ENCODE measurements around the gene ABHD5. TPM values are rescaled to one million over a fixed set of nuclear protein-coding genes. Genes with fewer than 3 reads are reported as not detected.

The ABHD5 gene
- total and polyA plus RNA-seq, 2 of the 13 experiments (the other 11 are each of a cell fraction or from before 2014, with no cell fraction given) = 4.5 to 13.3 TPM

- Histone ChIP-seq H3K4me2 (ENCODE audit: low read depth, low read length) (no peak overlapping the region), H4K20me1 (ENCODE audit: insufficient read depth, low read length) (no peaks in the 10 kb centered on the region), H2AFZ (ENCODE audit: low read length) (no peak overlapping the region), H3K36me3 (replicated peaks in 1 of 2; ENCODE audit: control insufficient read depth in 1 of 2, insufficient read depth in 2 of 2, low read length in 2 of 2) (peaks cover 0 to 9% of the 10 kb centered on the region in 2 experiments; a peak in 1 of 5 replicates), H3K27ac (ENCODE audit: extremely low read length, insufficient read depth, low read length) (no peak overlapping the region), H3K4me1 (ENCODE audit: insufficient read depth, low read length) (no peaks in the 10 kb centered on the region), H3K9ac (ENCODE audit: insufficient read depth, low read depth, low read length) (no peak overlapping the region), H3K9me3 (ENCODE audit: low read length) (no peaks in the 10 kb centered on the region), H3K27me3 (ENCODE audit: control insufficient read depth in 1 of 2, insufficient read depth in 2 of 2, low read length in 2 of 2) (no peaks in the 10 kb centered on the region), H3K79me2 (ENCODE audit: insufficient read depth, low read length) (no peaks in the 10 kb centered on the region), H3K4me3 (replicated peaks in 1 of 3; ENCODE audit: insufficient read depth in 1 of 3, low read depth in 2 of 3, low read length in 3 of 3) (no peak overlapping the region)
- FAIRE-seq (no peak), DNase-seq (ENCODE audit: low spot score) (no peak), ATAC-seq (no peak)
- BruUV-seq (replicated peaks) = no TSS peak
- intact Hi-C loops (cut with micrococcal nuclease; ENCODE audit: unreplicated experiment) (no loop called here), in situ Hi-C loops (cut with HindIII; ENCODE audit: extremely low pct_ligation_motif_present, low pct_unique_long_range_greater_than_20kb) (no loop called here)
- TF ChIP-seq ZBTB26 (CRISPR knock-in tag; IDR thresholded peaks at IDR 0.05; ENCODE audit: borderline replicate concordance) = no peak
- TF ChIP-seq PCBP1 (IDR thresholded peaks at IDR 0.05; ENCODE audit: borderline replicate concordance, low read depth, low read length) = no peak
- no peak for TF ChIP-seq ZNF224 (CRISPR knock-in tag; IDR thresholded peaks at IDR 0.05)
- peak; percentile 49 for TF ChIP-seq CEBPB (IDR thresholded peaks at IDR 0.05; ENCODE audit: borderline replicate concordance, low read depth, low read length)
- no peak for TF ChIP-seq ZNF20 (CRISPR knock-in tag; IDR thresholded peaks at IDR 0.05)
- no peak for TF ChIP-seq ATF7-NPFF (CRISPR knock-in tag; IDR thresholded peaks at IDR 0.05; ENCODE audit: low read depth)
- POLR2A ChIA-PET = no interaction called here
- WGBS (ENCODE audit: low lambda C conversion rate) = 91% methylated on average over 3 of the region's 3 CpGs
- CTCF ChIA-PET (ENCODE audit: low intra/inter-chr PET ratio, low total read pairs) = no interaction called here
Observed at GRCh38 chr3:43723121-43723734, 32.5 kb downstream of the ABHD5 start.

- BruUV-seq (replicated peaks) = no TSS peak
- DNase-seq (ENCODE audit: low spot score) (no peak), FAIRE-seq (no peak), ATAC-seq (no peak)
- Histone ChIP-seq H3K36me3 (replicated peaks in 1 of 2; ENCODE audit: control insufficient read depth in 1 of 2, insufficient read depth in 2 of 2, low read length in 2 of 2) (no peaks in the 10 kb centered on the region), H3K4me3 (replicated peaks in 1 of 3; ENCODE audit: insufficient read depth in 1 of 3, low read depth in 2 of 3, low read length in 3 of 3) (no peak overlapping the region), H3K4me1 (ENCODE audit: insufficient read depth, low read length) (peaks cover 8% of the 10 kb centered on the region; the same call in 1 of the 2 replicates), H3K27ac (ENCODE audit: extremely low read length, insufficient read depth, low read length) (no peak overlapping the region), H3K4me2 (ENCODE audit: low read depth, low read length) (no peak overlapping the region), H2AFZ (ENCODE audit: low read length) (no peak overlapping the region), H3K27me3 (ENCODE audit: control insufficient read depth in 1 of 2, insufficient read depth in 2 of 2, low read length in 2 of 2) (no peaks in the 10 kb centered on the region), H3K79me2 (ENCODE audit: insufficient read depth, low read length) (no peaks in the 10 kb centered on the region), H3K9me3 (ENCODE audit: low read length) (no peaks in the 10 kb centered on the region), H3K9ac (ENCODE audit: insufficient read depth, low read depth, low read length) (no peak overlapping the region), H4K20me1 (ENCODE audit: insufficient read depth, low read length) (no peaks in the 10 kb centered on the region)
- intact Hi-C loops (cut with micrococcal nuclease; ENCODE audit: unreplicated experiment) = no loop called here
- ChIA-PET CTCF (ENCODE audit: low intra/inter-chr PET ratio, low total read pairs) (no interaction called here), POLR2A (no interaction called here)
- TF ChIP-seq GABPA (IDR thresholded peaks at IDR 0.05; ENCODE audit: low read depth, low read length) = no peak
- no peak for TF ChIP-seq GABPA (CRISPR knock-in tag; IDR thresholded peaks at IDR 0.05; ENCODE audit: low read depth)
- TF ChIP-seq NFIC (IDR thresholded peaks at IDR 0.05; ENCODE audit: low read length) = no peak
- TF ChIP-seq CBX5 (CRISPR knock-in tag; IDR thresholded peaks at IDR 0.05; ENCODE audit: borderline replicate concordance) = no peak
- no peak for TF ChIP-seq ZNF317 (CRISPR knock-in tag; IDR thresholded peaks at IDR 0.05)
- TF ChIP-seq NR2F1 (CRISPR knock-in tag; IDR thresholded peaks at IDR 0.05) = no peak
- TF ChIP-seq ZNF629 (CRISPR knock-in tag; conservative IDR thresholded peaks at IDR 0.05) = no peak
- no peak for TF ChIP-seq NCOA2 (CRISPR knock-in tag; IDR thresholded peaks at IDR 0.05)
- TF ChIP-seq NFE2 (CRISPR knock-in tag; IDR thresholded peaks at IDR 0.05) = no peak
- in situ Hi-C loops (cut with HindIII; ENCODE audit: extremely low pct_ligation_motif_present, low pct_unique_long_range_greater_than_20kb) = no loop called here
- 98% methylated on average over 4 of the region's 4 CpGs for WGBS (ENCODE audit: low lambda C conversion rate)
Observed at GRCh38 chr3:43726521-43726920, 35.8 kb downstream of the ABHD5 start.

Data from HepG2 (cell line).